Measurements from ENCODE around the gene TAAR1. TPM values are rescaled to one million over a fixed set of nuclear protein-coding genes. Genes with fewer than 3 reads are reported as not detected.
"Not testable (repeated sequence)": the region's sequence is repeated elsewhere in the genome, so short reads cannot be mapped to it uniquely, and the experiment has no call there.

Gene TAAR1
- total RNA-seq, 2 experiments from 2014 or later = not detected

- ChIA-PET POLR2A (no interaction called here), CTCF (no interaction called here)
- peaks cover 11% of the 10 kb centered on the region for H3K4me1 Mint-ChIP-seq (ENCODE audit: low read depth)
- DNase-seq (no peak), ATAC-seq (no peak)
- peaks cover 4% of the 10 kb centered on the region for H3K9me3 Mint-ChIP-seq (ENCODE audit: insufficient read depth)
- no peak overlapping the region for H3K27ac Mint-ChIP-seq
- peaks cover 4% of the 10 kb centered on the region for H3K36me3 Mint-ChIP-seq (ENCODE audit: low read depth)
- H3K4me3 Mint-ChIP-seq = no peak overlapping the region
- peaks cover 34% of the 10 kb centered on the region for H3K27me3 Mint-ChIP-seq (ENCODE audit: low read depth)
Observed at GRCh38 chr6:132683543-132683942, 24.6 kb upstream of the TAAR1 start.

GRCh38 chr6:132679094-132679493 lies 20.1 kb upstream of the TAAR1 start:
- DNase-seq; H3K4me3 Mint-ChIP-seq; POLR2A ChIA-PET; H3K27ac Mint-ChIP-seq; H3K36me3 Mint-ChIP-seq (ENCODE audit: low read depth); H3K9me3 Mint-ChIP-seq (ENCODE audit: insufficient read depth); ATAC-seq: not testable (repeated sequence)
- CTCF ChIA-PET = interaction anchor here (1.2 to 1.7 kb wide), 2 partner anchors 9 to 13 kb away, joined by 3 to 6 read pairs; no protein-coding TSS in a partner anchor
- H3K4me1 Mint-ChIP-seq (ENCODE audit: low read depth) = peaks cover 35% of the 10 kb centered on the region
- peaks cover 20% of the 10 kb centered on the region for H3K27me3 Mint-ChIP-seq (ENCODE audit: low read depth)

GRCh38 chr6:132675749-132676148 lies 16.8 kb upstream of the TAAR1 start:
- CTCF ChIA-PET = no interaction called here
- ATAC-seq = peak; percentile 47

GRCh38 chr6:132675002-132675401 lies 16.0 kb upstream of the TAAR1 start:
- Mint-ChIP-seq H3K27me3 (ENCODE audit: low read depth) (peaks cover 17% of the 10 kb centered on the region), H3K4me3 (no peak overlapping the region), H3K9me3 (ENCODE audit: insufficient read depth) (no peaks in the 10 kb centered on the region), H3K36me3 (ENCODE audit: low read depth) (peaks cover 4% of the 10 kb centered on the region), H3K4me1 (ENCODE audit: low read depth) (peaks cover 41% of the 10 kb centered on the region), H3K27ac (peak overlapping the region; percentile 40)
- POLR2A ChIA-PET = no interaction called here
- CTCF ChIA-PET = no interaction called here
- no peak for ATAC-seq
- no peak for DNase-seq

More at GRCh38 chr6:132675749-132676148, 16.8 kb upstream of the TAAR1 start:
- Mint-ChIP-seq H3K27ac (no peak overlapping the region), H3K4me3 (no peak overlapping the region), H3K27me3 (ENCODE audit: low read depth) (peaks cover 17% of the 10 kb centered on the region), H3K9me3 (ENCODE audit: insufficient read depth) (no peaks in the 10 kb centered on the region), H3K4me1 (ENCODE audit: low read depth) (peaks cover 41% of the 10 kb centered on the region), H3K36me3 (ENCODE audit: low read depth) (peaks cover 4% of the 10 kb centered on the region)
- DNase-seq = peak; percentile 36
- POLR2A ChIA-PET = no interaction called here

- no peak overlapping the region for H3K4me3 Mint-ChIP-seq
- CTCF ChIA-PET = no interaction called here
- no peaks in the 10 kb centered on the region for H3K9me3 Mint-ChIP-seq (ENCODE audit: insufficient read depth)
- POLR2A ChIA-PET = no interaction called here
- peaks cover 37% of the 10 kb centered on the region for H3K4me1 Mint-ChIP-seq (ENCODE audit: low read depth)
- H3K27me3 Mint-ChIP-seq (ENCODE audit: low read depth) = peaks cover 10% of the 10 kb centered on the region
- no peaks in the 10 kb centered on the region for H3K36me3 Mint-ChIP-seq (ENCODE audit: low read depth)
- H3K27ac Mint-ChIP-seq = no peak overlapping the region
- ATAC-seq (no peak), DNase-seq (no peak)
Observed at GRCh38 chr6:132673376-132674094, 14.6 kb upstream of the TAAR1 start.

GRCh38 chr6:132671295-132671694 lies 12.3 kb upstream of the TAAR1 start:
- ATAC-seq (no peak), DNase-seq (no peak)
- Mint-ChIP-seq H3K4me1 (ENCODE audit: low read depth) (peaks cover 28% of the 10 kb centered on the region), H3K27ac (no peak overlapping the region), H3K27me3 (ENCODE audit: low read depth) (peaks cover 12% of the 10 kb centered on the region), H3K4me3 (no peak overlapping the region), H3K9me3 (ENCODE audit: insufficient read depth) (no peaks in the 10 kb centered on the region), H3K36me3 (ENCODE audit: low read depth) (no peaks in the 10 kb centered on the region)
- ChIA-PET POLR2A (interaction anchor here (0.6 kb wide), 1 partner anchor 30 kb away, joined by 3 read pairs; no protein-coding TSS in a partner anchor), CTCF (interaction anchor here (1.0 to 5.9 kb wide), 3 partner anchors 95 to 122 kb away, joined by 3 to 115 read pairs (median 3); no protein-coding TSS in a partner anchor)

- ChIA-PET CTCF (interaction anchor here (0.7 to 5.9 kb wide), 18 partner anchors 10 to 153 kb away, joined by 3 to 115 read pairs (median 6); partner anchors contain the start of genes SLC18B1 and TAAR1), POLR2A (interaction anchor here (0.8 to 1.2 kb wide), 2 partner anchors 94 to 145 kb away, joined by 3 to 5 read pairs; partner anchors contain the start of gene RPS12)
- Mint-ChIP-seq H3K27ac (no peak overlapping the region), H3K27me3 (ENCODE audit: low read depth) (peaks cover 11% of the 10 kb centered on the region), H3K9me3 (ENCODE audit: insufficient read depth) (no peaks in the 10 kb centered on the region), H3K4me1 (ENCODE audit: low read depth) (peaks cover 18% of the 10 kb centered on the region), H3K4me3 (no peak overlapping the region), H3K36me3 (ENCODE audit: low read depth) (no peaks in the 10 kb centered on the region)
- DNase-seq (no peak), ATAC-seq (peak; percentile 60)
Observed at GRCh38 chr6:132669690-132670291, 10.8 kb upstream of the TAAR1 start.

GRCh38 chr6:132666118-132666517 lies 7.1 kb upstream of the TAAR1 start:
- Mint-ChIP-seq H3K4me3 (no peak overlapping the region), H3K4me1 (ENCODE audit: low read depth) (peaks cover 6% of the 10 kb centered on the region), H3K36me3 (ENCODE audit: low read depth) (no peaks in the 10 kb centered on the region), H3K27me3 (ENCODE audit: low read depth) (peaks cover 9% of the 10 kb centered on the region), H3K27ac (no peak overlapping the region), H3K9me3 (ENCODE audit: insufficient read depth) (no peaks in the 10 kb centered on the region)
- ChIA-PET CTCF (interaction anchor here (1.5 to 5.9 kb wide), 3 partner anchors 18 to 132 kb away, joined by 3 to 115 read pairs (median 6); partner anchors contain the start of gene SLC18B1), POLR2A (no interaction called here)
- DNase-seq = no peak
- ATAC-seq = no peak

GRCh38 chr6:132664309-132665034 lies 5.5 kb upstream of the TAAR1 start:
- no peak for DNase-seq
- H3K9me3 Mint-ChIP-seq (ENCODE audit: insufficient read depth) = no peaks in the 10 kb centered on the region
- CTCF ChIA-PET = interaction anchor here (1.0 kb wide), 1 partner anchor 133 kb away, joined by 3 read pairs; no protein-coding TSS in a partner anchor
- no peak overlapping the region for H3K4me3 Mint-ChIP-seq
- H3K4me1 Mint-ChIP-seq (ENCODE audit: low read depth) = peaks cover under 1% of the 10 kb centered on the region
- ATAC-seq = no peak
- POLR2A ChIA-PET = no interaction called here
- H3K27me3 Mint-ChIP-seq (ENCODE audit: low read depth) = peaks cover 10% of the 10 kb centered on the region
- no peaks in the 10 kb centered on the region for H3K36me3 Mint-ChIP-seq (ENCODE audit: low read depth)
- no peak overlapping the region for H3K27ac Mint-ChIP-seq

- no peaks in the 10 kb centered on the region for H3K36me3 Mint-ChIP-seq (ENCODE audit: low read depth)
- ATAC-seq (no peak), DNase-seq (no peak)
- H3K27ac Mint-ChIP-seq = no peak overlapping the region
- POLR2A ChIA-PET = no interaction called here
- CTCF ChIA-PET = interaction anchor here (1.0 kb wide), 1 partner anchor 133 kb away, joined by 3 read pairs; no protein-coding TSS in a partner anchor
- H3K27me3 Mint-ChIP-seq (ENCODE audit: low read depth) = peaks cover 10% of the 10 kb centered on the region
- H3K9me3 Mint-ChIP-seq (ENCODE audit: insufficient read depth) = no peaks in the 10 kb centered on the region
- no peaks in the 10 kb centered on the region for H3K4me1 Mint-ChIP-seq (ENCODE audit: low read depth)
- H3K4me3 Mint-ChIP-seq = no peak overlapping the region
Observed at GRCh38 chr6:132663661-132664060, 4.7 kb upstream of the TAAR1 start.

GRCh38 chr6:132661906-132662305 lies 2.9 kb upstream of the TAAR1 start:
- Mint-ChIP-seq H3K4me1 (ENCODE audit: low read depth) (no peaks in the 10 kb centered on the region), H3K4me3 (no peak overlapping the region), H3K9me3 (ENCODE audit: insufficient read depth) (no peaks in the 10 kb centered on the region), H3K27me3 (ENCODE audit: low read depth) (peaks cover 6% of the 10 kb centered on the region), H3K36me3 (ENCODE audit: low read depth) (no peaks in the 10 kb centered on the region), H3K27ac (no peak overlapping the region)
- POLR2A ChIA-PET = no interaction called here
- no peak for ATAC-seq
- CTCF ChIA-PET = interaction anchor here (1.2 kb wide), 1 partner anchor 178 kb away, joined by 3 read pairs; no protein-coding TSS in a partner anchor
- DNase-seq = no peak

Measured in activated CD8-positive, alpha-beta T cell treated with anti-CD3 and anti-CD28 coated beads, Interleukin-2, amount 10 ng/mL, durations not matched to agents 7 days and 5 days (primary cell).